AG20443 (cell line): ENCODE data around the gene FRMPD1.

ENCODE experiments used
- DNase-seq: peaks from one replicate; pipeline ENCODE4 v3.0.0; 2012; ENCODE audit warnings: low spot score, mixed read lengths

FRMPD1 gene

GRCh38 chr9:37679649-37680402 is 29.1 kb downstream of the FRMPD1 start:
- no peak for DNase-seq

DNA sequence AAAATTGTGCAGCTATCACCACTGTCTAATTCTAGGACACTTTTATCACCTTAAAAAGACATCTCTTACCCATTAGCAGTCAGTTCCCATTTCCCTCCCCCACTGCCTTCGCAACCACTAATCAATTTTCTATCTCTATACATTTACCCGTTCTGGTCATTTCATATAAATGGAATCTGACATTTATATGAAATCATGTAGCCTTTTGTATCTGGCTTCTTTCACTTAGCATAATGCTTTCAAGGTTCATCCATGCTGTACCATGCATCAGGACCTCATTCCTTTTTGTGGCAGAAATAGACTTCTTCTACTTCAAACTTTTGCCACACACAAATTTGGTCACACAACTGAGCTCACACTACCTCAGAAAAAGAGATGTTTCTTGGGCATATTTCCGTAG is 32.2 kb downstream of the FRMPD1 start:
- no peak for DNase-seq

GRCh38 chr9:37683531-37684371 is 33.0 kb downstream of the FRMPD1 start:
- DNase-seq, result no peak

- no peak for DNase-seq
These were observed 42.0 kb downstream of the FRMPD1 start for GRCh38 chr9:37692622-37693221.

DNA sequence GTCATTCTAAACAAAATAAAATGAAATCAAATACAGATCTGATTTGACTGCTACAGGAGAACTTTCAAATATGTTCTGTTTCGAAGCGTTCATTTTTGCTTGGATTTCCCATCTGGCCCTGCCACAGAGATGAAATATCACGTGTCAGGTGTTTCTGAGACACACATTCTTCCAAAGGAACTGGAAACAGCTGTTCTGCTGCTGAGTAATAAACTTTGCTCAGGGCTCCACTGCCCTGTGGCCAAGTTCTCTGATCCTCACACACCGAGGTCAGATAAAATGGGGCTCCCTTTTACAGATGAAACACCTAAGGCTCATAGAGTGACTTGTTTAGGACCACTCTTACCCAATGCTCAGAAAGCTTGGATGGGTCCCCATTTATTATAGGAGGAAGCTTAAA is 42.5 kb downstream of the FRMPD1 start:
- peak; percentile 52 for DNase-seq

- DNase-seq, result no peak
These were observed 43.6 kb downstream of the FRMPD1 start for GRCh38 chr9:37694355-37694754.

- no peak for DNase-seq
These were observed 45.8 kb downstream of the FRMPD1 start for GRCh38 chr9:37696528-37696927.

DNA sequence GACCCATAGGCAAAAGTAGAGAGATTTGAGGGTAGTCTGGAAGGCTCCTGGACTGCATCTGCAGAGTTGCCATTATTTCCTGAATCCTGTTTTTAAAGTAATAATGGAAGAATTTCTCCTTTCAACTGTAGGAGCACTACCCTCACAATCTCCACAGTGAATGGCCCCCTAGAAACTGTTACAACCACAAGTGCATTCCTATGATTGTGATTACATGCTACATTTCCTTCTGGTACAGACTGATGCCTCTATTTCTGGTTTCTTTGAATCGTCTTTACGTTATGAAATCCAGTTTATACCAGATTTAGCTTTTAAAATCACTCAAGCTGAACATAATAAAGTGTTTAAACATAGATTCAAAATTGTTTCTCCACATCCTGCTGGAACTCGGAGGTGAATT is 49.4 kb downstream of the FRMPD1 start:
- DNase-seq, result no peak

- no peak for DNase-seq
These were observed 50.1 kb downstream of the FRMPD1 start for GRCh38 chr9:37700900-37701299.

DNA sequence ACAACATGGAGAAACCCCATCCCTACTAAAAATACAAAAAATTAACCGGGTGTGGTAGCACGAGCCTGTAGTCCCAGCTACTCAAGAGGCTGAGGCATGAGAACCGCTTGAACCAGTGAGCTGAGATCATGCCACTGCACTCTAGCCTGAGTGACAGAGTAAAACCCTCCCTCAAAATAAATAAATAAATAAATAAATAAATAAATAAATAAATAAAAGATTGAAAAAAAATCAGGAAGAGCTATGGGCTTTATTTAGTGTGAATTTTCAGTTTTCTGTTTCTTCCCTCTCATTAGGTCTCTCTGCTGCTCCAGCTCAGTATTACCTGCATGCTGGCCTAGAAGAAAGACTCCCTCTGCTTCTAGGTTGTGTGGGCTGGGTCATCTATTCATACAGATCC is 55.0 kb downstream of the FRMPD1 start:
- DNase-seq, result no peak

DNA sequence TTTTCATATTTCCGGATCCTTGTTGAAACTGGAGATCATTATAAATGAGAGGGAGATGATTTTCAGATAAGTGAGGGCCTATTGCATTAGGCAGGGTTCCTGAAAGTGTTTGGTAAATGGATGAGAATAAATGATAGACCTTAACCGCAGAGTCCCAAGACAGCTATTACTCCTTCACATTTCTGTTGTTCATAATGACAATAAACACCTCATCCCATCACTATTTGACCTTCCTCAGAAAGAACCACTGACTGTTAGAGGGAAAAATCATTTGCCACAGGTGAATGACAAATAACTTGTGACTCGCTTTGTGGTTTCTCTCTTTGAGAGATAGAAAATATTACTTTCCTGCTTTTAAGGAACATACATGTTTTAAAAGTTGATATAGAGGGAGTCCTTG is 55.5 kb downstream of the FRMPD1 start:
- DNase-seq, result peak; percentile 28

GRCh38 chr9:37707748-37708147 is 57.0 kb downstream of the FRMPD1 start:
- DNase-seq, result no peak

DNA sequence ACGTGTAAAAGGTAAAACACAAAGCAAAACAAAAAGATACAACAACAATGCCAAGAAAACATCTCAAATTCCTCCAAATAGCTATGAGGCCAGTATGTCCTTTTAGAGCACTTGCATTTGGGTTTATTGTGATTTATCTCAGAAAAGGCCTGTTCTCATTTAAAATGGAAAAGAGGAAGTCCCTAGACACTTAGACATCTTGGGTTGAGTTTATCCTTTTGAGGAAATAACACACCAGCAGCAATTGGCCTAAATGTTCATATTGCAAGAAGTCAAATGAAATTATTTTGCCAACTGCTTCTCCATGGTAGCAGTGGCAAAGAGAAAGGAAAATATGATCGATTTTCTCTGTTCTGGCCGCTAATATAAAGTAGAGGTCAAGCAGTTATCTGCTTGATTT is 59.3 kb downstream of the FRMPD1 start:
- no peak for DNase-seq

DNA sequence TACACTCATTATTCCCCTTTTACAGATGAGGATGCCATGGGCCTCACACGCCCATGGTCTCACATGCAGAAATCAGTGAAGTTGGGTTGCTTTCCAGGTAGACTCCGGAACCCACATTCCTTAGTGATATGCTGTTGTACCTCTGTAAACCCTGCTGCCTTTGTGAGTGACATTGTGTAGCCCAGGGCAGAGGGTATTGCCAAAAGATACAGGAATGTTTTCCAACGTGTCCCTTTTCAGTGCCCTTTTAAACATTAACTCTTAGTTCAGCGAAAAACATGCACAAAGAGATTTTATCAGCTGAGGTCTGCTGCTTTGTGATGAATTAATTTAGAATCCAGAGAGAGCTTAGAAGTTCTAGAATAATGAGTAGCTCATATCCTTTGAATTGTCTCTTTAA is 64.5 kb downstream of the FRMPD1 start:
- DNase-seq, result no peak

GRCh38 chr9:37715991-37716505 is 65.3 kb downstream of the FRMPD1 start:
- DNase-seq, result no peak

- DNase-seq, result no peak
These were observed 68.8 kb downstream of the FRMPD1 start for GRCh38 chr9:37719526-37719925.

DNA sequence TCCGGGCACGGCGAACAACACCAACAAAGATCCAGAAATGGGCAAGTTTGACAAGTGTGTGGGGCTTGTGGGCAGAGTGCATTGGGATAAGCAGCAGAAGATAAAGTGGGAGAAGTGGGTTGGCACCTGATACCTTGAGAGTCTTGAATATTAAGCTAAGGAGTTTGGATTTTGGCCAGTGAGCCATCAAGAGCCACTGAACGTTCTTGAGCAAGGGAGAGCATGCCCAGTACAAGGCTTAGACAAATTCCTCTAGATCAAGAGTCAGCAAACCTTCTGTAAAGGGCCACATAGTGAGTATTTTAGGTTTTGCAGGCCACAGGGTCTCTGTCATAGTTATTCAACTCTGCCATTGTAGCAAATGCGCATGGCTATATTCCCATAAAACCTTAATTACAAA is 76.3 kb downstream of the FRMPD1 start:
- no peak for DNase-seq

DNA sequence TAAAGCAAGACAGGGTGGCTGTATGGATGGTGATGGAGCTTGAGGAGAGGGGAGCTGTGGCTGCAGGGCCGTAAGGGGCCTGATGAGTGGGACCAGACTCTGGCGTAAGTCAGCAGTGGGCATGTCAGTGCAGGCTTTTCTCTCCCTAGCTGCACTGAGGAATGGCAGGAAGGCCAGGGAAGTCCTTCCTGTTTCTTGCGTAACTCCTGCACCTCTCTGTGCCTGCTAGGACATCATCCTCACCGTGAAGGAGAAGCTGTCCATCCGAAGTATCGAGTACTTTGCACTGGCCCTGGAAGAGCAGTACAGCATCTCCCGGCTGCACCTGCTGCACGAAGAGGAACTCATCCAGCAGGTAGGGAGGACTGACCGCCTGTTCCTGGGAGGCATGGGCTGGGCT is 78.7 kb downstream of the FRMPD1 start:
- DNase-seq, result no peak

DNA sequence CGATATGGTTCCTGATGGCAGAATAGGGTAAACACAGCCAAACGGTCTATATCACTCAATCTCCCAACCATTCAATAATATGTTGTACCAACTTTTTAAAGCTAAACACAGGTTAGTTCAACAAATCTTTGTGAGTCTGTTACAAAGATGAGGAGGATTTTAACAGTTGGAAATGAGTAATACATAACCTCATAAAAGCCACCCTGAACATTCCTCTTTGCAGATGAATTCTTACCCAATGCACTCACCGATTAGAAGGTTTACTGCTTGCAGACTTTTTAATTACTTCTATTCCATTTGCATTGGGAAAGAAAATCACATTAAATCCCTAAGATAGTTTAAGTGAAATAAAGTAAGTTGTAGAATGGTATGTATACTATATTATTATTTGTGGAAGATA is 79.5 kb downstream of the FRMPD1 start:
- DNase-seq, result peak; percentile 50

GRCh38 chr9:37730839-37731238 is 80.1 kb downstream of the FRMPD1 start:
- DNase-seq, result no peak

DNA sequence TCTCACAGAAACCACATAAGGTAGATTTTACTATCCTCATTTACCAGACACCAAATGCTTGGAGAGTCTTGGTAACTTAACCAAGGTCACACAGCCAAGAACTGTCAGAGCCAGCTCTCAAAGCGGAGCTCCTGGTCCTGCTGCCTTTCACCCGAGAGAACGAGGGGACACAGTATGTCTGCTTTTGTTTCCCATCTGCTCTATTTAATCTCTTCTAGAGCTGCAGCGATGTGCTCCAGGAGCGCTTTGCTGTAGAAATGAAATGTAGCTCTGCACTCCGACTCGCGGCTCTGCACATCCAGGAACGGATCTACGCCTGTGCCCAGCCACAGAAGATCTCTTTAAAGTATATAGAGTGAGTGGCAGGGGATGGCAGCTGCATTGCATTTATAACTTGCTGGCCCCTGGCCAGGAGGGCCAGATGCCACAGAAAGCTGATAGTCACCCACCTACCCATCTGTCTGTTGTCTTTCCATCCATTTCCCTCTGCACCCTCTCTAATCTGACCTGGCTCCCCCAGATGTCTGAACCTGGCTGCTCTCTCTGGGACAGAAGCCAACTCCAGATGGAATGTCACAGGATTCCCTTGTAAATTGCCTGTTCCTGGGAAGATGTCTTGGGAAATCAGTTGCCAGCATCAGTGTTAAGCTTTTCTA is 81.5 kb downstream of the FRMPD1 start:
- DNase-seq, result no peak

- DNase-seq, result no peak
These were observed 82.2 kb downstream of the FRMPD1 start for GRCh38 chr9:37732952-37733351.
